IMR-90 (cell line): ENCODE data around the gene DAAM2. TPM values are rescaled to one million over a fixed set of nuclear protein-coding genes. Genes with fewer than 3 reads are reported as not detected.

Experiments
- ATAC-seq: fragments of 200-7000 bp; cut with Tn5 transposase; 2 replicates; pipeline ENCODE4 v1.9.1; 2020; ENCODE audit warnings: low read depth, mild to moderate bottlenecking, moderate library complexity
- BruUV-seq: library from RNA; stranded (reverse); fragments of 400-500 nt; replicated peaks from 2 replicates; lab custom pipeline; 2021; lab: Mats Ljungman, UMichigan
- CTCF ChIA-PET: fragments of 300-600 bp; formaldehyde crosslinking; extraction: SDS; loops from one replicate; lab custom pipeline; 2021; ENCODE audit warnings: antibody characterized with exemption; lab: Yijun Ruan, JAX
- POLR2A ChIA-PET: fragments of 300-600 bp; sonication (Branson Sonifier 250); formaldehyde crosslinking; loops from one replicate; lab custom pipeline; 2022; ENCODE audit warnings: antibody characterized with exemption; ENCODE audit not compliant: unreplicated experiment; lab: Charles Lee
- DNase-seq: peaks from one replicate; pipeline ENCODE4 v3.0.0; 2013
- H2AFZ ChIP-seq: replicated peaks from 2 replicates; pipeline ENCODE3; 2013; ENCODE audit warnings: low read length, mild to moderate bottlenecking; ENCODE audit not compliant: poor library complexity
- H2AK5ac ChIP-seq: 2 replicates; pipeline ENCODE4 v1.6.1; 2013; ENCODE audit warnings: low read depth, low read length, inconsistent platforms
- H2AK9ac ChIP-seq: replicated peaks from 2 replicates; pipeline ENCODE3; 2013; ENCODE audit warnings: mild to moderate bottlenecking, low read depth, low read length, moderate library complexity; ENCODE audit not compliant: poor library complexity
- H2BK120ac ChIP-seq: 2 replicates; pipeline ENCODE4 v1.6.1; 2013; ENCODE audit warnings: low read depth, low read length, inconsistent platforms
- H2BK15ac ChIP-seq: 3 replicates; pipeline ENCODE4 v1.6.1; 2013; ENCODE audit warnings: low read depth, low read length, inconsistent platforms
- H2BK20ac ChIP-seq: 2 replicates; pipeline ENCODE4 v1.6.1; 2013; ENCODE audit warnings: low read depth, mild to moderate bottlenecking, inconsistent platforms, low read length, moderate library complexity
- H2BK5ac ChIP-seq: 2 replicates; pipeline ENCODE4 v1.6.1; 2013; ENCODE audit warnings: mild to moderate bottlenecking, low read depth, low read length, inconsistent platforms; ENCODE audit not compliant: poor library complexity, severe bottlenecking
- H3K14ac ChIP-seq: replicated peaks from 2 replicates; pipeline ENCODE4 v1.6.1; 2013; ENCODE audit warnings: low read depth, low read length, inconsistent platforms
- H3K18ac ChIP-seq: 2 replicates; pipeline ENCODE4 v1.6.1; 2013; ENCODE audit warnings: low read depth, low read length, control low read depth
- H3K23ac ChIP-seq: 2 replicates; pipeline ENCODE4 v1.6.1; 2013; ENCODE audit warnings: low read depth, low read length, inconsistent platforms
- H3K27ac ChIP-seq: 2 replicates; pipeline ENCODE4 v1.5.1; 2013; ENCODE audit warnings: mild to moderate bottlenecking, control low read depth, low read length; ENCODE audit not compliant: insufficient read depth
- H3K27me3 ChIP-seq: 2 replicates; pipeline ENCODE4 v1.6.1; 2013; ENCODE audit warnings: low read length; ENCODE audit not compliant: control insufficient read depth, insufficient read depth
- H3K36me3 ChIP-seq: 2 replicates; pipeline ENCODE4 v1.6.1; 2013; ENCODE audit warnings: low read length, mixed read lengths; ENCODE audit not compliant: control insufficient read depth, insufficient read depth
- H3K4ac ChIP-seq: 2 replicates; pipeline ENCODE4 v1.6.1; 2013; ENCODE audit warnings: low read depth, low read length, inconsistent platforms
- H3K4me1 ChIP-seq: 2 replicates; pipeline ENCODE4 v1.6.1; 2013; ENCODE audit warnings: low read length, mixed read lengths; ENCODE audit not compliant: control insufficient read depth, insufficient read depth
- H3K4me2 ChIP-seq: 2 replicates; pipeline ENCODE4 v1.6.1; 2013; ENCODE audit warnings: low read depth, mild to moderate bottlenecking, control low read depth, low read length, moderate library complexity
- H3K4me3 ChIP-seq: 2 replicates; pipeline ENCODE4 v1.5.1; 2013; ENCODE audit warnings: low read depth, mild to moderate bottlenecking, control low read depth, low read length, moderate library complexity; ENCODE audit not compliant: insufficient read depth
- H3K56ac ChIP-seq: 2 replicates; pipeline ENCODE4 v1.6.1; 2013; ENCODE audit warnings: low read length, inconsistent platforms; ENCODE audit not compliant: insufficient read depth; ENCODE audit errors: extremely low read depth
- H3K79me1 ChIP-seq, 2 experiments: 2 replicates each; pipeline ENCODE4 v1.6.1; 2013; ENCODE audit warnings: low read length in 2 of 2, inconsistent platforms in 1 of 2, low read depth in 1 of 2
- H3K9ac ChIP-seq: 2 replicates; pipeline ENCODE4 v1.6.1; 2013; ENCODE audit warnings: low read depth, low read length, control low read depth
- H3K9me1 ChIP-seq: 2 replicates; pipeline ENCODE4 v1.6.1; 2013; ENCODE audit warnings: low read length, inconsistent platforms; ENCODE audit not compliant: insufficient read depth
- H3K9me3 ChIP-seq: 2 replicates; pipeline ENCODE4 v1.6.1; 2013; ENCODE audit warnings: low read length; ENCODE audit not compliant: control insufficient read depth, insufficient read depth
- H4K20me1 ChIP-seq: 2 replicates; pipeline ENCODE4 v1.6.1; 2013; ENCODE audit warnings: low read length, inconsistent platforms; ENCODE audit not compliant: insufficient read depth
- H4K5ac ChIP-seq: 2 replicates; pipeline ENCODE4 v1.6.1; 2013; ENCODE audit warnings: mild to moderate bottlenecking, low read depth, low read length, control low read depth
- H4K8ac ChIP-seq, 2 experiments: 2 replicates each; pipeline ENCODE4 v1.6.1; 2013; ENCODE audit warnings: low read depth in 2 of 2, low read length in 2 of 2, control low read depth in 1 of 2, inconsistent platforms in 1 of 2
- H4K91ac ChIP-seq: 2 replicates; pipeline ENCODE4 v1.6.1; 2013; ENCODE audit warnings: low read depth, low read length, inconsistent platforms; ENCODE audit not compliant: insufficient read depth
- CEBPB ChIP-seq: IDR thresholded peaks from 2 replicates; pipeline ENCODE4 v1.6.1; 2012; ENCODE audit warnings: low read depth, low read length, improper control_type of control experiment
- CHD1 ChIP-seq: IDR thresholded peaks from 2 replicates; pipeline ENCODE4 v1.6.1; 2012; ENCODE audit warnings: low read depth, low read length, improper control_type of control experiment
- CTCF ChIP-seq: conservative IDR thresholded peaks from 2 replicates; pipeline ENCODE4 v1.5.1; 2012; ENCODE audit warnings: mild to moderate bottlenecking, low read depth, low read length, improper control_type of control experiment
- ELK1 ChIP-seq: fragments of 150-350 bp; IDR thresholded peaks from 2 replicates; pipeline ENCODE4 v1.6.1; 2016; ENCODE audit warnings: low read depth, mild to moderate bottlenecking, low read length, moderate library complexity, borderline replicate concordance
- FOS ChIP-seq: fragments of 150-350 bp; IDR thresholded peaks from 2 replicates; pipeline ENCODE4 v1.6.1; 2016; ENCODE audit warnings: low read depth, low read length
- MAFK ChIP-seq: IDR thresholded peaks from 2 replicates; pipeline ENCODE4 v1.6.1; 2012; ENCODE audit warnings: low read depth, low read length, improper control_type of control experiment
- MAZ ChIP-seq: IDR thresholded peaks from 2 replicates; pipeline ENCODE4 v1.6.1; 2012; ENCODE audit warnings: low read depth, mild to moderate bottlenecking, low read length, improper control_type of control experiment, moderate library complexity, borderline replicate concordance
- MXI1 ChIP-seq: IDR thresholded peaks from 2 replicates; pipeline ENCODE4 v1.6.1; 2012; ENCODE audit warnings: low read depth, mild to moderate bottlenecking, low read length, moderate library complexity, borderline replicate concordance
- NFE2L2 ChIP-seq: fragments of 150-350 bp; IDR thresholded peaks from 2 replicates; pipeline ENCODE4 v1.6.1; 2016; ENCODE audit warnings: low read depth, mild to moderate bottlenecking, low read length
- POLR2A ChIP-seq: IDR thresholded peaks from 2 replicates; pipeline ENCODE4 v1.6.1; 2012; ENCODE audit warnings: mild to moderate bottlenecking, low read depth, low read length
- RAD21 ChIP-seq: IDR thresholded peaks from 2 replicates; pipeline ENCODE4 v1.6.1; 2012; ENCODE audit warnings: low read length, improper control_type of control experiment
- RCOR1 ChIP-seq: IDR thresholded peaks from 2 replicates; pipeline ENCODE4 v1.6.1; 2012; ENCODE audit warnings: mild to moderate bottlenecking, low read length, improper control_type of control experiment; ENCODE audit not compliant: insufficient replicate concordance
- RFX5 ChIP-seq: IDR thresholded peaks from 2 replicates; pipeline ENCODE4 v1.8.0; 2012; ENCODE audit warnings: low read depth, mild to moderate bottlenecking, low read length, moderate library complexity
- SMC3 ChIP-seq: fragments of 150-350 bp; IDR thresholded peaks from 2 replicates; pipeline ENCODE4 v1.6.1; 2016; ENCODE audit warnings: low read depth, mild to moderate bottlenecking, antibody characterized with exemption, low read length, moderate library complexity
- WGBS, 2 experiments: methylation state at CpG; one replicate each; pipeline versions ENCODE4 v1.1.5 to v1.1.7; 2013; ENCODE audit warnings: missing lambda C conversion rate in 2 of 2; ENCODE audit not compliant: insufficient read length in 1 of 2; ENCODE audit errors: extremely low coverage in 2 of 2; 5-methylcytosine and 5-hydroxymethylcytosine counted together
- dilution Hi-C: fragments of 300-500 bp; cut with HindIII; formaldehyde crosslinking; loops from one replicate; pipeline ENCODE4 v1.14.3; 2018; ENCODE audit warnings: low sequenced_read_pairs; ENCODE audit not compliant: unreplicated experiment
- in situ Hi-C: fragments of 300-500 bp; cut with MboI; formaldehyde crosslinking; loops from 3 replicates; pipeline ENCODE4 v1.14.3; 2019; ENCODE audit warnings: low sequenced_read_pairs, inconsistent platforms, mixed read lengths
- intact Hi-C: fragments of 100-400 bp; cut with micrococcal nuclease; formaldehyde crosslinking; loops from 2 replicates; pipeline ENCODE4 v1.10.0; 2022
- polyA plus RNA-seq, 3 experiments: library from polyadenylated mRNA; depleted of rRNA; stranded (reverse); fragments of >200 nt; gene quantifications; 2 replicates each; pipeline ENCODE4 v1.2.3, GENCODE V29; 2012; ENCODE audit warnings: low replicate concordance in 1 of 3
- total RNA-seq: library from RNA; depleted of rRNA; stranded (reverse); fragments of >200 nt; gene quantifications from 2 replicates; pipeline ENCODE4 v1.2.3, GENCODE V29; 2012

The DAAM2 gene
- total and polyA plus RNA-seq, 2 of the 4 experiments (the other 2 are of a cell fraction): 11.2 to 12.9 TPM

- no peak overlapping the region for H3K23ac ChIP-seq
- CTCF ChIA-PET: no interaction called here
- no peak overlapping the region for H4K5ac ChIP-seq
- no peak overlapping the region for H2BK120ac ChIP-seq
- H3K18ac ChIP-seq: no peak overlapping the region
- no peak overlapping the region for H2BK15ac ChIP-seq
- TF ChIP-seq SMC3: no peak
- no peak for TF ChIP-seq RCOR1
- no peak for TF ChIP-seq CTCF
- no peak for TF ChIP-seq NFE2L2
- no peak for TF ChIP-seq MAFK
- no peak for TF ChIP-seq FOS
- no peak for TF ChIP-seq CHD1
- TF ChIP-seq MXI1: no peak
- no peak for TF ChIP-seq ELK1
- no peak for TF ChIP-seq CEBPB
- no peak for TF ChIP-seq RAD21
- no peak for TF ChIP-seq MAZ
- no peak for TF ChIP-seq RFX5
- no peak for TF ChIP-seq POLR2A
- H4K20me1 ChIP-seq: no peaks in the 10 kb centered on the region
- H2AK5ac ChIP-seq: no peak overlapping the region
- H4K91ac ChIP-seq: no peak overlapping the region
- H2AFZ ChIP-seq: no peak overlapping the region
- H4K8ac ChIP-seq: no peak overlapping the region
- no peak overlapping the region for H3K14ac ChIP-seq
- intact Hi-C loops: no loop called here
- peaks cover 0 to 3% of the 10 kb centered on the region in 2 experiments; a peak in 1 of 4 replicates for H3K79me1 ChIP-seq
- H2AK9ac ChIP-seq: no peak overlapping the region
- 86% methylated on average over 2 of the region's 3 CpGs; no CpG with 5 or more reads in 1 of the 2 experiments for WGBS, 2 experiments
- dilution Hi-C loops: no loop called here
- H3K4me3 ChIP-seq: no peak overlapping the region
- no peak overlapping the region for H3K56ac ChIP-seq
- ATAC-seq (no peak), DNase-seq (no peak)
- H3K4ac ChIP-seq: no peak overlapping the region
- H3K9me3 ChIP-seq: no peaks in the 10 kb centered on the region
- no peaks in the 10 kb centered on the region for H3K4me1 ChIP-seq
- no peak overlapping the region for H3K4me2 ChIP-seq
- H2BK20ac ChIP-seq: no peak overlapping the region
- H3K9ac ChIP-seq: no peak overlapping the region
- no peak overlapping the region for H3K27ac ChIP-seq
- H3K36me3 ChIP-seq: peaks cover 37% of the 10 kb centered on the region
- in situ Hi-C loops: no loop called here
- no peaks in the 10 kb centered on the region for H3K27me3 ChIP-seq
- POLR2A ChIA-PET: no interaction called here
- H3K9me1 ChIP-seq: peaks cover 6% of the 10 kb centered on the region; the same call in 1 of the 2 replicates
- H2BK5ac ChIP-seq: no peak overlapping the region
- no TSS peak for BruUV-seq
Observed at GRCh38 chr6:39914239-39914638, 122.1 kb downstream of the DAAM2 start.
